SK-N-SH treated with all-trans-retinoic acid at 6 μM for 48 hours (cell line): ENCODE data around the gene EYA4.

Experiments
- ESRRG ChIP-seq: fragments of 250-450 bp; sonication (Bioruptor Pico); IDR thresholded peaks from 2 replicates; pipeline ENCODE4 v1.6.1; 2021; ENCODE audit warnings: mild to moderate bottlenecking
- RARB ChIP-seq: fragments of 250-450 bp; sonication (Bioruptor Pico); IDR thresholded peaks from 2 replicates; pipeline ENCODE4 v1.8.0; 2021; ENCODE audit warnings: mild to moderate bottlenecking, moderate library complexity

DNA sequence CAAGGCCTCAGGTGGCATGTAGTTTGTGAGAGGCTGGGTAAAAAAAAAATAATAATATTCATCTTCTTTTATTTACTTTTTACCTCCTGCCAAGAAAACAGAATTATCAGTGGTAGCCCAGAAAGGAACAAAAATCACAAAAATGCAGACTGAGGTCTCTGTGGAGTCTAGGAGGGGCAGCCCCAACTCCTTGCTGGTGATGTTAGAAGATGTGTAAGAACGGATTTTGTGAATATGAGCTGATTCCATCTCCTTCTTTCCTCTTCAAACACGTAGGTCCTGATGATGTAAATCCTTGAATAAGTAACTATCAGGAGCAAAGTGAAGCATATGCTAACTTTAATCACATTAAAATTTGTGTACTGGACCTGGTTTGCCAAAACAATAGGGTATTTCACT is 226.8 kb downstream of the EYA4 start:
- TF ChIP-seq RARB (no peak), ESRRG (no peak)
